Heart right ventricle (tissue), 16 donors: Measurements from ENCODE around the gene SNAP23. TPM values are rescaled to one million over a fixed set of nuclear protein-coding genes. Genes with fewer than 3 reads are reported as not detected.

Experiments
- ATAC-seq, 8 donors: fragments of 200-7000 bp; cut with Tn5 transposase; one replicate each; pipeline ENCODE4 v1.9.1; 2020; ENCODE audit warnings: mild to moderate bottlenecking in 8 of 8, moderate library complexity in 8 of 8, moderate number of reproducible peaks in 1 of 8
- DNase-seq, 2 donors: peaks; one replicate each; pipeline ENCODE4 v3.0.0-alpha.2; 2020
- H3K27ac ChIP-seq, 10 donors: fragments of 200-600 bp; sonication (generic) in 2 of 10; one replicate each; pipeline versions ENCODE4 v1.5.0 to v1.8.0; 2020 to 2022; ENCODE audit warnings: mild to moderate bottlenecking in 3 of 10
- H3K27me3 ChIP-seq, 7 donors: fragments of 200-600 bp; one replicate each; pipeline ENCODE4 v1.8.0; 2021 to 2022; ENCODE audit warnings: mild to moderate bottlenecking in 2 of 7
- H3K36me3 ChIP-seq, 9 donors: fragments of 200-600 bp; sonication (generic) in 1 of 9; one replicate each; pipeline versions ENCODE4 v1.5.0 to v1.8.0; 2020 to 2022; ENCODE audit warnings: mild to moderate bottlenecking in 2 of 9
- H3K4me1 ChIP-seq, 9 donors: fragments of 200-600 bp; sonication (generic) in 1 of 9; one replicate each; pipeline versions ENCODE4 v1.5.0 to v1.8.0; 2020 to 2022; ENCODE audit warnings: mild to moderate bottlenecking in 4 of 9
- H3K4me3 ChIP-seq, 10 donors: fragments of 200-600 bp; sonication (generic) in 2 of 10; one replicate each; pipeline versions ENCODE4 v1.5.0 to v1.8.0; 2020 to 2022; ENCODE audit warnings: mild to moderate bottlenecking in 7 of 10, moderate library complexity in 2 of 10
- H3K9me3 ChIP-seq, 11 donors: fragments of 200-600 bp in 10 of 11; sonication (generic) in 2 of 11; one replicate each; pipeline versions ENCODE4 v1.5.0 to v1.8.0; 2013 to 2022; ENCODE audit warnings: mild to moderate bottlenecking in 2 of 11, control low read depth in 1 of 11, moderate library complexity in 1 of 11
- WGBS, 2 donors: extraction: QIAGEN DNeasy Blood & Tissue Kit; methylation state at CpG; one replicate each; pipeline ENCODE4 v1.1.7; 2013; ENCODE audit warnings: inconsistent platforms in 1 of 2; 5-methylcytosine and 5-hydroxymethylcytosine counted together
- intact Hi-C, 10 donors: fragments of 100-400 bp; cut with DNase I; formaldehyde crosslinking; loops; one replicate each; pipeline versions ENCODE4 v1.11.1 to v1.14.2; 2022
- polyA plus RNA-seq, 2 donors: library from polyadenylated mRNA; stranded (reverse); fragments of 200-250 nt; gene quantifications; one replicate each; pipeline ENCODE4 v1.2.3, GENCODE V29; 2013
- total RNA-seq, 10 donors: library from RNA; stranded (reverse); fragmentation: NEBNext Ultra II Directional in 3 of 10; extraction: Animal tissue kit (Norgen Biotek cat#: 25700) in 3 of 10; gene quantifications; one replicate each; pipeline versions ENCODE4 v1.2.1 to v1.2.4, GENCODE V29; 2021 to 2023
- TF ChIP-seq, protein P1 (sequence below), 9 donors: fragments of 200-600 bp; sonication (generic) in 2 of 9; IDR thresholded peaks; one replicate each; pipeline versions ENCODE4 v1.5.0 to v1.8.0; 2021 to 2022; ENCODE audit warnings: antibody characterized with exemption in 9 of 9, mild to moderate bottlenecking in 5 of 9, moderate library complexity in 1 of 9
- donor health status: Arrhythmogenic right ventricular cardiomyopathy.
- donor health status: ischemic (EF 13 %, LVEDD 7.1; RV severe dilation, severe dysfunction).
- donor health status: healthy with polysubstance abuse.
- donor health status: DM: no; HTN: yes; CAD: no.
- donor health status: DM: no; HTN: no; CAD: no.
- donor health status: ischemic (EF 25% LVEDD 6.9; RV normal size, moderate dysfunction).
- donor health status: ischemic (EF 25% LVEDD 5.7; RV mildly dilated, moderate dysfunction).
- donor health status: healthy.
- donor health status: DM: yes; HTN: yes; CAD: no.
- donor health status: Ischemic cardiomyopathy.
- donor health status: ischemic (EF 35%, LVEDD 5.7; RV mildly dilated, moderate dysfunction).
- donor health status: nonischemic (EF 11% LVEDD 7.7; RV severe dilation, severe dysfunction).
- donor health status: DM: yes; HTN: yes; CAD: no.
- donor health status: PGD.
- donor health status: ischemic (EF 29% LVEDD 5.4; RV normal size, mild dysfunction).
- donor health status: nonischemic (EF 23%, LVEDD 6.1; RV moderate dilation, normal function).

Gene SNAP23
- total and polyA plus RNA-seq, 12 donors = 24.8 to 87.9 (median 46.6) TPM

DNA sequence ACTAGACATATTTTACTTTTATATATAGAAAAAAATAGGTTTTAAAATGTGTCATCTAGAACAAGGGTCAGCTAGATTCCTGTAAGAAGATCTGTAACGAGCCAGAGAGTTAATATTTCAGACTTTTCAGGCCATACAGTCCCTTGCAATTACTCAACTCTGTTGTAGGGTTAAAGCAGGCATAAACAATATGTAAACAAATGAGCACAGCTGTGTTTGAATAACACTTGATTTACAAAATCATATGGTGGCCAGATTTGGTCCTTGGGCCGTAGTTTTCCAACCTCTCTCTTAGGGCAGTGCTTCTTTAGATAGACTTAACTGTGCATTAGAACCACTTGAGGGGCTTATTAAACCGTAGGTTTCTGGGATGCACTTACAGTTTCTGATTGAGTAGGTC is 33.5 kb downstream of the SNAP23 start:
- 96 to 97% methylated on average over 3 of the region's 3 CpGs for WGBS, 2 donors

DNA sequence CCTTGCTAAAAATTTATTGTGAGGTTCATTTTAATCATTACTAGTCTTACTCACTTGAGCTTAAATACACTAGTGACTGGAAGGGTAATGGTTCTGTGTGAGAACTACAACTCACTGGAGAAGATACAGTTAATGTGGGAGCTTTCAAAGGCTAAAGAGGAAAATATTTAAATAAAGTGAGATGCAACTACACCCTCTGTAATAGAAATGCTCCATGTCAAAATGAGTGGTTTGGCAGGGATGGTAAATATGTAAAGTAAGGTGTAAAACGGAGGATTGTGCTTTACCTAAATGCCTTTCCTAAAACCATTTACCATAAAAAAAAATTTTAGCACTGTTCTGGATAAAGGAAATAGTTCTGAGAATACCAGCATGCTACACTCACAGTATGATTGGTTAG is 37.8 kb downstream of the SNAP23 start:
- Histone ChIP-seq H3K27me3 (no peaks in the 10 kb centered on the region), H3K9me3 (no peaks in the 10 kb centered on the region), H3K4me3 (no peak overlapping the region), H3K36me3 (peaks cover 0 to 99% (median 36%) of the 10 kb centered on the region in 9 donors), H3K27ac (no peak overlapping the region), H3K4me1 (no peaks in the 10 kb centered on the region)
- ATAC-seq (no peak), DNase-seq (no peak)
- WGBS, 2 donors = 91 to 94% methylated on average over 1 of the region's 1 CpG
- TF ChIP-seq, protein P1, sequence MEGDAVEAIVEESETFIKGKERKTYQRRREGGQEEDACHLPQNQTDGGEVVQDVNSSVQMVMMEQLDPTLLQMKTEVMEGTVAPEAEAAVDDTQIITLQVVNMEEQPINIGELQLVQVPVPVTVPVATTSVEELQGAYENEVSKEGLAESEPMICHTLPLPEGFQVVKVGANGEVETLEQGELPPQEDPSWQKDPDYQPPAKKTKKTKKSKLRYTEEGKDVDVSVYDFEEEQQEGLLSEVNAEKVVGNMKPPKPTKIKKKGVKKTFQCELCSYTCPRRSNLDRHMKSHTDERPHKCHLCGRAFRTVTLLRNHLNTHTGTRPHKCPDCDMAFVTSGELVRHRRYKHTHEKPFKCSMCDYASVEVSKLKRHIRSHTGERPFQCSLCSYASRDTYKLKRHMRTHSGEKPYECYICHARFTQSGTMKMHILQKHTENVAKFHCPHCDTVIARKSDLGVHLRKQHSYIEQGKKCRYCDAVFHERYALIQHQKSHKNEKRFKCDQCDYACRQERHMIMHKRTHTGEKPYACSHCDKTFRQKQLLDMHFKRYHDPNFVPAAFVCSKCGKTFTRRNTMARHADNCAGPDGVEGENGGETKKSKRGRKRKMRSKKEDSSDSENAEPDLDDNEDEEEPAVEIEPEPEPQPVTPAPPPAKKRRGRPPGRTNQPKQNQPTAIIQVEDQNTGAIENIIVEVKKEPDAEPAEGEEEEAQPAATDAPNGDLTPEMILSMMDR (IDR thresholded peaks at IDR 0.05) = no peak
- intact Hi-C loops = no loop called here

More for the DNA sequence above, 33.5 kb downstream of the SNAP23 start:
- Histone ChIP-seq H3K27me3 (no peaks in the 10 kb centered on the region), H3K4me3 (no peak overlapping the region), H3K4me1 (no peaks in the 10 kb centered on the region), H3K36me3 (peaks cover 0 to 97% (median 42%) of the 10 kb centered on the region in 9 donors), H3K9me3 (no peaks in the 10 kb centered on the region), H3K27ac (no peak overlapping the region)
- TF ChIP-seq, protein P1 (IDR thresholded peaks at IDR 0.05) = no peak
- no peak for ATAC-seq
- DNase-seq = no peak
- intact Hi-C loops = no loop called here

DNA sequence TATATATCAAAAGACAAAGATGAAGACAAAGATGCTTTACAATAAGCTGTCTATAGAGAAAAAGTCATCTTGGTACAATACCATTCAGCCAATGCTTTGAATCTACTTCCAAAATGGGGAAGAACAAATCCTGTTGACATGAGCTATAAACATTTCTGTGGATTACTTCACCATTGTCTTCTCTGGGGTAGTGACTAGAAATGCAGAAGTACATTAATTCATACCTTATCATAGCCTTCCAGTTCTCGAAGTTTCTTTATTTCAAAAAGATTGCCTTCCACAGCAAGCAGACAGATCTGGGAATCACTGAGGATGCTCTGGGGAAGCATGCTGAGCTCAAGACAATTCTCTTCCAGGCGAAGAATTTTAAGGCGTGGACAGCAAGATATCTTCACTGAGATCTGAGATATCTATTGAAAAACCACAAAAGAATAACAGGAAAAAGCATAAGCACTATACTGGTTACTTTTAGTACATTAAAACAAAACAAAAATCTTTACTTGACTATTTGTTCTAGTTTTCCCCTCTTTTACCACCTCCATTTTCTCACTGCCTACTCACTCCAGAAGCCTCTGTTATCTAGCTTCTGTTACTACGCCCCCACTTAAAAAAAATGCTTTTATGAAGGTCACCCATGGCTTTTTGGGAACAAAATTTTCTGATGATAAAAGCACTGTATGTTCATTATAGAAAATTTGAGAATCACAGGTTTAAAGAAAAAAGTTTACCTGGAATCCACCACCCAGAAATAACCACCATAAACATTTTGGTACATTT is 49.6 kb downstream of the SNAP23 start:
- Histone ChIP-seq H3K36me3 (peaks cover 0 to 69% (median 18%) of the 10 kb centered on the region in 9 donors), H3K4me1 (peaks cover 3 to 47% (median 25%) of the 10 kb centered on the region in 9 donors), H3K27ac (peak overlapping the region in 1 of 10 donors; percentile 16), H3K9me3 (no peaks in the 10 kb centered on the region), H3K27me3 (no peaks in the 10 kb centered on the region), H3K4me3 (no peak overlapping the region)
- ATAC-seq (no peak), DNase-seq (no peak)
- intact Hi-C loops = loop anchor here in 3 of 10 donors (5.0 to 10.0 kb wide), 3 partner anchors 102 to 110 kb away; no protein-coding TSS in a partner anchor
- TF ChIP-seq, protein P1 (IDR thresholded peaks at IDR 0.05) = no peak
- WGBS, 2 donors = 87 to 93% methylated on average over 4 of the region's 4 CpGs

DNA sequence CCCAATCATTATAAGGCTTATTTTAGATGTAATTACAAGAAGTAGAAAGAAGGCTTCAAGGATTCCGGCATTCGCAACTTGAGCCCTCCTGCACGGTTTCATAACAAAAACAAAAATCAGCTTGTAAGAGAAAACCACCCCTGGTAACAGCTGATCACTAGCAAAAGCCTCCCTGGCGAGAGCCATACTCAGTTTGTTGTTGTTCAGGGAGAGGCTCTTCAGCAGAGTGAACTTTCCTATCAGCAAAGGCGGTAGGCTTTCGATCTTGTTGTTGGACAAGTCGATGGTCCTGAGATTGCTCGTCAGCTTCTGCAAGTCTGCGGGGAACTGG is 52.4 kb downstream of the SNAP23 start:
- H3K9me3 ChIP-seq = no peaks in the 10 kb centered on the region
- WGBS, 2 donors = 2 to 3% methylated on average over 9 of the region's 9 CpGs
- peak overlapping the region; percentile 75 to 99 (median 96) for H3K4me3 ChIP-seq
- intact Hi-C loops = loop anchor here in 7 of 10 donors (1.0 to 10.0 kb wide), 6 partner anchors 27 to 107 kb away; partner anchors contain the start of gene STARD9 (in 1 of the 7)
- peak overlapping the region; percentile 71 to 97 (median 92) for H3K27ac ChIP-seq
- ATAC-seq = peak in 5 of 8 donors; percentile 4 to 36 (median 17)
- no peaks in the 10 kb centered on the region for H3K27me3 ChIP-seq
- H3K4me1 ChIP-seq = peaks cover 3 to 53% (median 26%) of the 10 kb centered on the region in 9 donors
- peaks cover 0 to 41% (median 14%) of the 10 kb centered on the region in 9 donors for H3K36me3 ChIP-seq
- TF ChIP-seq, protein P1 (IDR thresholded peaks at IDR 0.05) = no peak
- DNase-seq = no peak
